Umbilical cord (tissue), 2 donors: Measurements from ENCODE around the gene SMPD3. TPM values are rescaled to one million over a fixed set of nuclear protein-coding genes. Genes with fewer than 3 reads are reported as not detected.
A peak's percentile ranks its signal among the peaks of the same experiment; 100 is the strongest.

Experiments
- DNase-seq: peaks from one replicate; pipeline ENCODE4 v3.0.0-alpha.2; 2015; ENCODE audit warnings: low spot score
- total RNA-seq: library from RNA; depleted of rRNA; stranded (reverse); fragments of >200 nt; gene quantifications from one replicate; pipeline ENCODE4 v1.2.3, GENCODE V29; 2014; ENCODE audit warnings: low replicate concordance; ENCODE audit not compliant: insufficient read depth

The SMPD3 gene
- total RNA-seq, 1 donor from 2014 or later: 0.48 TPM

- DNase-seq: no peak
Measured at GRCh38 chr16:68434624-68435210, 13.6 kb downstream of the SMPD3 start.

GRCh38 chr16:68433316-68433715 lies 15.0 kb downstream of the SMPD3 start:
- DNase-seq: no peak

DNA sequence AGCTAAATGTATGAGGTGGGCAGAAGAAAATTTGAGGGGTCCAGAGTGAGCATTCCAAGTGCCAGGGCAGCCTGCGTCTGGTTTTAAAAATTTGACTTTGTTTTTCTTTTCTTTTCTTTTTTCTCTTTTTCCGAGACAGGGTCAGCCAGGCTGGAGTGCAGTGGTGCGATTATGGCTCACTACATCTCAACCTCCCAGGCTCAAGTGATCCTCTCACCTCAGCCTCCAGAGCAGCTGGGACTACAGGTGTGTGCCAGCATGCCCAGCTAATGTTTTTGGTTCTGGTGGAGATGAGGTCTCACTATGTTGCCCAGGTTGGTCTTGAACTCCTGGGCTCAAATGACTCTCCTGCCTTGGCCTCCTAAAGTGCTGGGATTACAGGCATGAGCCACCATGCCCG lies 15.6 kb downstream of the SMPD3 start:
- DNase-seq: no peak

DNA sequence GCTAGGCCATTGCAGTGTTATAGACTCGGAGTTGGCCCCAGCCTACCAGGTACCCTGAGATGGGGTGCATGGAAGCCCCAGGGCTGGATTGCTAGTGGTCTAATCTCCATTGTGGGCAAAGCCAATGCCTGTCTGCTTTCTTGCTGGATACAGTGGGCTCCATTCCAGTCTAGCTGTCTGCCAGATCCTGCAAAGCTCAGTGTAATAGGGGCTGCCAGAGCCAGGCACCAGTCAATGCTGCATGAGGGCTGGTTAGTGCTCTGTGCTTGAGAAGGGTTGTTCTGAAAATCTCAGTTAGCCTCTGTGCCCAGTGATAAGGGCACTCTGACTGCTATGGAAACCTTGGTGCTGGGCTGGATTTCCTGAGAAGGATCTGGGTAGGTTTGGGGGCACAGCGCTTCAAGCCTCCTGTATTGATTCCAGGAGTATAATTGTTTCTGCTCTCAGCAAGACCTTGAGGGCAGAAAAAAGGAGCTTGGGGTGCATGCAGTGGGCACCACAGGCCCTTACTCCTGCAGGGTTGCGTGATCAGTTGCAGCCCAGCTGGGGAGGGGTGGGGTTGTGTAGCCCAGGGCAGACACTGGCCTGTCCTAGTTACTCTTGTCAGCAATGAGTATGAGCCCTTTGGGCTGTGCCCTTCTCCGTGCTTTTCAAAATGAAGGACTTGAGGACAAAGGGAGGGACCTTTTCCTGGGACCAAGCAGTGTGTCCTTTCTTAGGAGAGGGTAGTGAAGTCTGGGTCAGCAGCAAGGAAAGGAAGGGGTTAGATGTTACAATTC lies 19.0 kb downstream of the SMPD3 start:
- DNase-seq: no peak

- no peak for DNase-seq
Measured at GRCh38 chr16:68427649-68428303, 20.5 kb downstream of the SMPD3 start.

- no peak for DNase-seq
Measured at GRCh38 chr16:68426347-68426652, 22.0 kb downstream of the SMPD3 start.

DNA sequence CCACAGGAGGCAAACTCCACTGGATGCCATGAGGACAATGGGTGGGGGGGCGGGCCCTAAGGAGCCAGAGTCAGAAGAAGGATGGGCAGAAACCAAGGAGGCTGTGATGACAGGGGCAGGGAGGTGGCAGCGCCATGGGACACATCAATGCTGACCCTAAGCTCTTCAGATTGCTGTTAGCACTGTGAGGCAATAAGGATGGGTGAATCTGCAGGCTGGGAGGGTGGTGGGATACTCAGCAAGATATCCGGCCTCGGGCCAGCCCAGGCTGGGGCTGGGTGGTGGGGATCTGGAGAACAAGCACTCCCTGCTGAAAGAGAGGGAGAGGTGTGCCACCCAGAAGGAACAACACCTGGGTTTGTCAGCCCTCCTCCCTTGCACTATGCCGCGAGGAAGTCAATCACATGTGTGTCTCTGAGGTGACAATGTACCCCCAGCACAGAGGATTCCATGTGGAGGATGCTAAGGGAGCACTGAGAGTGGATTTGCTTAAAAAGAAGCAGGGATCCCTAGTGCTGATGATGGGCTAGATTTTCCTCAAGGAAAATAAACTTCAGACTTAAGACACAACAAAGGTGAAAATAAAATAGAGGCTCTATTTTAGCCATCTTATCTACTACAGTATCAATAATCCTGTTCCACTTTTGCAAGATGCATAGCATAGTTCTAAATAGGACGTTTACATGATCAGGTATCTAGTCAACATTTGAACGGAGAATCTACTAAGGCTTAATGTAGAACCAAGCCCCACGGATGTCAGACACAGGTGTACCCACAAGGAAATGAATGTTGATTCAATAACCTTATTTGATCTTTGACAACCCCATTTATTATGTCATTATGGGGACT lies 22.6 kb downstream of the SMPD3 start:
- DNase-seq: no peak

- DNase-seq: no peak
Measured at GRCh38 chr16:68423771-68424170, 24.5 kb downstream of the SMPD3 start.

GRCh38 chr16:68422396-68422960 lies 25.8 kb downstream of the SMPD3 start:
- no peak for DNase-seq

DNA sequence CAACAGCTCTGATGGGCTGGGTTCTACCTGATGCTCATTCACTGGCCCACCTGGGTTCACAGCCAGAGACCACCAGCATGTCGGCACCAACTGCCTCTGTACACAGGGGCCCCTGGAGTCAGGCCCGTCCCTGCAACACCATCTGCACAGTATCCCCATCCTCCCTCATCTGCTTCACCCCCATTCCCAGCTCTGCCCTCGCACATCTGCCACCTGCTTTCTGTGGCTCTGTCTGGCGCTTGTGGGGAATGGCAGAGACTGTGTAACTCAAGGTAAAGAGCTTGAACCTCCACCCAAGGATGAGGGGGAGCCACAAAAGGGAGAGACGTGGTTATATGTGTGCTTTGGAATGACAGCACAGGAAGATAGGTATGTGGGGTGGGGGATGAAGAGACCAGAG lies 27.2 kb downstream of the SMPD3 start:
- no peak for DNase-seq

GRCh38 chr16:68420366-68420942 lies 27.9 kb downstream of the SMPD3 start:
- no peak for DNase-seq

DNA sequence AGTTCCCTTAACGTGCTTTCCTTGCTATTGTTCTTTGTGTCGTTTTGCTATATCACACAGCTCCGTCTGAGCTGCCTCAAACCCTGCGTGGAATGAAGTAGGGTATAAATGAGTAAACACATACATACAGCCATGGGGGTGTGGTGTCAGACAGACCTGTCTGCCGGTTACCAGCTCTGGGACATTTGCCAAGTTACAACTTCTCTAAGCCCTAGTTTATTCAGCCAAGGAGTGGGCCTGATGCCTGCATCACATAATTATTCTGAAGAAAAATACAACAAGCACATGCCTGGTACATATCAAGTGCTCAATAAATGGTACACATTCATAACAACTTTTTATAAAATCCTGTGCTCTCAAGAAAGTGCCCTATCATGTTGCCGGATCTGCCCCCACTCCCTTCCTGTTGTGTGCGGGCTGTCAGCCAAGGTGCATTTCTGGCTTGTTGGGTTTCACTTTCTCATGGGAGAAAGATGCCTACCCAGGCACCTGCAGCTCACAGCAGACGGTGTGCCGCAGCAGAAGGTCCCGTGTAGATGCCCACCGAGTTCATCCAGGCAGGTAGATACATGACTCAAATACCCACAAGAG lies 30.5 kb downstream of the SMPD3 start:
- peak; percentile 6 for DNase-seq

GRCh38 chr16:68416057-68417046 lies 32.0 kb downstream of the SMPD3 start:
- DNase-seq: no peak

DNA sequence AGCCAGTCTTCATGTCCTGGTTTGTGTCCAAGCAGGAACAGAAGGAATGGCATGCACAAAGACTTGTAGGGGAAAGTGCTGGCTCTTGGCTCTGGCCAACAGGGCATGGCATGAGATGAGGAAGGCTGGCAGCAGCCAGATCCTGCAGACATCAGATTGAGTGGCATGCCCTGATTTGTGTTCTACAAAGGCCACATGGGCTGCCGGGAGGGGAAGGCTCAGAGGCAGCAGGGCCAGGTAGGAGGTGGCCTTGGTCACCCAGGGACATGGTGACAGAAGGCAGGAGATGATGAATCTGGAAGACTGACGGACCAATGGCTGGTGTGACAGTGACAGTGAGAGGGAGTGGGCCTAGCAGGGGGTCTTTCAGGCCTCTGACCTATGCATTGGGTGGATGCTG lies 33.7 kb downstream of the SMPD3 start:
- DNase-seq: no peak

- DNase-seq: no peak
Measured at GRCh38 chr16:68412061-68412460, 36.2 kb downstream of the SMPD3 start.

GRCh38 chr16:68411086-68411485 lies 37.2 kb downstream of the SMPD3 start:
- DNase-seq: no peak

DNA sequence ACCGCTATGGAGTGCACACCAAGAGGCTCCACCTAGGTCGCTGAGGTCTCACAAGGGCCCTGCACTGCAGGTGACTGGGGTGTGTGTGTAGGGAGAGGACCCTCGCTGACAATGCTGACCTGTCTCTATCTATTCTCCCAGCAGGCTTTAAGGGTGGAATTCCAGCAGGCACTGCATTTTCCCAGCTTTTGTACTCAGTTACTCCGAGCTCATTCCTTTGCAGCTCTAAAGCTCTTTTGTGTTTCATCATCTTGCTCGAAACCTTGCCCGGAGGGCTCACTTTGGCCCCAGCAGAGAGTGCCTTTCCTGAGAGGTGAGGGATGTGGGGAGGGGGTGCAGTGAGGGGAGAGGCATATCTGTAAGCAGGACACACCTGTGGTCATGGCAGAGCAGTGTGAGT lies 39.3 kb downstream of the SMPD3 start:
- DNase-seq: no peak

DNA sequence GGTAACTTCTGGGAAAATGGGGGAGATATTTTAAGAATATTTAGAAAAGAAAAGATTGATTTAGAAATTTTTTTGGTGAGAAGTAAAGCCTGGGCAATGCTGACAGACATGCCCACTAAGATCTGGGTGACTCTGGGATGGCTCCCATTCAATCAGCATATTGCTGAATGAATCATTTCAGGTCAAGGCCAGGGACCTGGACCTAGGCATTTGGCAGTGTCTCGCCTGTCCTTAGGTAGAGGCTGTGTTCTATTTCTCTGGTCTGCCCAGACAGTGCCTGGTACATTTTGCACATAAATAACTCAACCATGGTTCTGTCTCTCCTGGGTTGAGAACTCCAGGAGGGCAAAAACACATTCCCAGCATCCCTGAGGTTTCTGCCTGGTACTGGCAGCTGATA lies 39.9 kb downstream of the SMPD3 start:
- DNase-seq: no peak

DNA sequence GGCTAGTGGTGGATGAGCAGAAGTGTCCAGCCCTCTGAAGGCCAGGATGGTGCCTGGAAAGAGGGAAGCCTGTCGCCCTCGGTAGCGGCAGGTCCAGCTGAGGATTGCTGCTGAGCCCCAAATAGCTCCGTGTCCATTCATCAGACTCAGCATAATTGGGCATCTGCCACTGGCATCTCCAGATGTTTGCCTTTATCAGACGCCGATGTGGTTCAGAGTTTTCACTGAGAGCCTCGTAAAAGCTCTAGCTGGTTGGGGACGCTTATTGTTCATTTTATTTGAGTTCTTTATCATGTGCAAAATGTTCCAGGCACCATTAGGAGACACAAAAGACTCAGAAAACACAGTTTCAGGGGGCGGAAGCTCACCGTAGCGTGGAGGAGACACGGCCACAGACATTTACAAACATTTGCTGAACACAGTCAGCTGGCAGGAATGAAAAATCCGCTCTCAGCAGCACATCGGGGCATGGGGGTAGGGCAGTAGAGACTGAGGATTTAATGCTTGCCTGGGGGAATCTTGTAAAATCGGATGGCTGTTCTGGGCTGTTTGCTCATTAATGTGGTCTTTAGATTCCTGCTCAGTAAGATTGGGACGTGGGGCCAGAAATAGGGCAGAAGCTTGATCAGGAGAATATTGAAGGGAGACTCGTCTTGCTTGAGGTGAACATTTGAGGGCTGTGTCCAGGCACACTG lies 41.7 kb downstream of the SMPD3 start:
- peak; percentile 54 for DNase-seq
